Prostate gland (tissue), 2 donors: ENCODE results near the gene ZBTB7C. TPM values are rescaled to one million over a fixed set of nuclear protein-coding genes. Genes with fewer than 3 reads are reported as not detected.

Experiments
- DNase-seq: peaks from one replicate; pipeline ENCODE4 v3.0.0-alpha.2; 2019; ENCODE audit warnings: low spot score
- H3K27ac ChIP-seq, 2 donors: fragments of 200-600 bp; sonication (generic); 2 replicates each; pipeline ENCODE4 v1.5.1; 2017 to 2019
- H3K27me3 ChIP-seq: fragments of 200-600 bp; sonication (generic); replicated peaks from 2 replicates; pipeline ENCODE4 v1.5.1; 2019; ENCODE audit not compliant: insufficient read depth
- H3K36me3 ChIP-seq, 2 donors: fragments of 200-600 bp; sonication (generic); 1 replicate in 1 of 2; 2 replicates in 1 of 2; pipeline versions ENCODE4 v1.5.1 to v1.8.1; 2017 to 2019
- H3K4me1 ChIP-seq: fragments of 200-600 bp; sonication (generic); replicated peaks from 2 replicates; pipeline ENCODE4 v1.5.1; 2019
- H3K4me3 ChIP-seq, 2 donors: fragments of 200-600 bp; sonication (generic); 2 replicates each; pipeline ENCODE4 v1.5.1; 2017 to 2019
- H3K9me3 ChIP-seq: fragments of 200-600 bp; sonication (generic); 2 replicates; pipeline ENCODE4 v1.5.1; 2017
- CTCF ChIP-seq, 4 experiments: fragments of 200-600 bp in 2 of 4; fragments of 450-650 bp in 2 of 4; sonication (generic) in 2 of 4; IDR thresholded peaks; 1 replicate in 3 of 4; 2 replicates in 1 of 4; pipeline ENCODE4 v1.5.1; 2016 to 2019; ENCODE audit warnings: antibody characterized with exemption in 4 of 4, mild to moderate bottlenecking in 2 of 4, moderate library complexity in 2 of 4
- POLR2A ChIP-seq: fragments of 450-650 bp; IDR thresholded peaks from one replicate; pipeline ENCODE4 v1.6.1; 2016; ENCODE audit warnings: antibody characterized with exemption, mild to moderate bottlenecking
- POLR2AphosphoS5 ChIP-seq: sonication (generic); formaldehyde crosslinking; IDR thresholded peaks from one replicate; pipeline ENCODE4 v1.6.1; 2017; ENCODE audit warnings: antibody characterized with exemption
- WGBS: methylation state at CpG from one replicate; pipeline ENCODE4 v1.1.5; 2018; 5-methylcytosine and 5-hydroxymethylcytosine counted together
- intact Hi-C: fragments of 100-400 bp; cut with DNase I; formaldehyde crosslinking; loops from one replicate; pipeline ENCODE4 v1.14.2; 2022
- total RNA-seq, 2 donors: library from RNA; depleted of rRNA; stranded (reverse); fragments of >200 nt; gene quantifications; one replicate each; pipeline ENCODE4 v1.1.0, GENCODE V29; 2016

ZBTB7C gene
- total RNA-seq, 2 donors from 2014 or later, result 14.7 to 48.9 TPM

DNA sequence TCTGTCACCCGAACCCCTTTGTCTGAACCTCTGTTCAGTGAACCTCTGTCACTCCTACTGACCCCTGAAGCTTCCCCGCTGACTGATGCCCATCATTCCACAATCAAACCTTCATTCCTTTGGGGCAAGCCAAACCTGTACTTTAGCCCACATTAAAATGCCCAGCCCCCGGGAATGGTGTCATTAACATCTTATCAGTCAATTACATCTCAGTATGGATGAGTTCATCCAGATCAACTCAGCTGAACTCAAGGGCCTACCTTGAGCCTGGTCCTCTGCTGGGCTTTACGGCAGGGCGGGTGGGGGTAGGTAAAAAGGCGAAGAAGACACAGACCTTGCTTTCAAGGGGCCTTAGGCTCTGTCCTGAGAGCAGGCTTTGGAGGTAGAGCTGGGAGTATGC, 324.3 kb downstream of the ZBTB7C start:
- Histone ChIP-seq H3K36me3 (no peaks in the 10 kb centered on the region), H3K27ac (no peak overlapping the region), H3K27me3 (no peaks in the 10 kb centered on the region), H3K4me3 (no peak overlapping the region), H3K9me3 (no peaks in the 10 kb centered on the region), H3K4me1 (no peaks in the 10 kb centered on the region)
- WGBS, result 87% methylated on average over 6 of the region's 6 CpGs
- intact Hi-C loops, result no loop called here
- no peak for DNase-seq
- TF ChIP-seq CTCF (IDR thresholded peaks at IDR 0.05) (no peak), POLR2AphosphoS5 (no peak), POLR2A (no peak)

GRCh38 chr18:48084041-48084757, 325.0 kb downstream of the ZBTB7C start:
- TF ChIP-seq CTCF (IDR thresholded peaks at IDR 0.05) (no peak), POLR2AphosphoS5 (no peak), POLR2A (no peak)
- no peak for DNase-seq
- no peak overlapping the region for H3K4me3 ChIP-seq
- H3K27ac ChIP-seq, result no peak overlapping the region
- H3K36me3 ChIP-seq, result no peaks in the 10 kb centered on the region
- intact Hi-C loops, result no loop called here
- WGBS, result 89% methylated on average over 13 of the region's 13 CpGs
- no peaks in the 10 kb centered on the region for H3K27me3 ChIP-seq
- no peaks in the 10 kb centered on the region for H3K9me3 ChIP-seq
- H3K4me1 ChIP-seq, result no peaks in the 10 kb centered on the region

DNA sequence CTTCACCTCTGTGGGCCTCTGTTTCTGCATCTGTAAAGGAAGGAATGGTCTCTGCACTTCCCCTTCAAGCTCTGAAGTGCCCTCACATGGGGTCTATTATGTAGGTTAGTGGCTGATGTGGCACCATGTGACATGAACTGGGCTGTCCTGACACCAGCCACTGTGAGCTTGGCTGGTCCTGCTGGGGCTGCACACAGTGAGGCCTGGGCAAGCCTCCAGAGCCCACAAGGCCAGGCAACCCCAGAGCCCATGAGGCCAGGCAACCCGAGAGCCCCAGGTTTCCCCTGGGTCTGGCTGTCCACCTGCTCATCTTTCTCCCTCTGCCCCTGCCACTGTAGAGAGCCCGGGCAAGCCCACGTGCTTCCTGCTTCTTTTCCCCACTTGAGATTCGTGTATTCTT, 328.6 kb downstream of the ZBTB7C start:
- Histone ChIP-seq H3K9me3 (no peaks in the 10 kb centered on the region), H3K27ac (no peak overlapping the region), H3K4me1 (no peaks in the 10 kb centered on the region), H3K27me3 (no peaks in the 10 kb centered on the region), H3K4me3 (no peak overlapping the region), H3K36me3 (no peaks in the 10 kb centered on the region)
- WGBS, result 79% methylated on average over 4 of the region's 4 CpGs
- intact Hi-C loops, result no loop called here
- no peak for DNase-seq
- no peak for TF ChIP-seq CTCF (IDR thresholded peaks at IDR 0.05)
- TF ChIP-seq POLR2A, result no peak
- no peak for TF ChIP-seq POLR2AphosphoS5

DNA sequence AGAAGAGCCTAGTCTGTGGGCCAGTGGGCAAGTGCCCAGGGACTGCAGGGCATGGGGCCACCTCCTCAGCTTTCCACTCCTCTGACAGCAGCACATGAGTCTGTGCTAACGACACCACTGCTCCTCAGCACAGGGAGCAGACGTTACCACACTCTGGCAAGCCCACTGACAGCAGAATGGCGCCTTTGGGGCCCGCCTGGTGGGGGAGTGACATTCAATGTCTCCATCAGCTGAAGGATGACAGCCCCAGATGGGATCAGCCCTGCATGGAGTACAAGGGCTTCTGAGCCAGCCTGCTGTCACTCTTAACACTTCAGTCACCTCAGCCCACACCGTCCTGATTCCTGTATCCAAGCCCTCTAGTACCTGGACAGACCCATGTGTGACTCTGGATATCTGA, 329.3 kb downstream of the ZBTB7C start:
- H3K4me3 ChIP-seq, result no peak overlapping the region
- no peaks in the 10 kb centered on the region for H3K27me3 ChIP-seq
- DNase-seq, result no peak
- TF ChIP-seq POLR2AphosphoS5 (no peak), POLR2A (no peak), CTCF (IDR thresholded peaks at IDR 0.05) (no peak)
- intact Hi-C loops, result no loop called here
- no peak overlapping the region for H3K27ac ChIP-seq
- 87% methylated on average over 5 of the region's 5 CpGs for WGBS
- no peaks in the 10 kb centered on the region for H3K4me1 ChIP-seq
- no peaks in the 10 kb centered on the region for H3K36me3 ChIP-seq
- H3K9me3 ChIP-seq, result no peaks in the 10 kb centered on the region

DNA sequence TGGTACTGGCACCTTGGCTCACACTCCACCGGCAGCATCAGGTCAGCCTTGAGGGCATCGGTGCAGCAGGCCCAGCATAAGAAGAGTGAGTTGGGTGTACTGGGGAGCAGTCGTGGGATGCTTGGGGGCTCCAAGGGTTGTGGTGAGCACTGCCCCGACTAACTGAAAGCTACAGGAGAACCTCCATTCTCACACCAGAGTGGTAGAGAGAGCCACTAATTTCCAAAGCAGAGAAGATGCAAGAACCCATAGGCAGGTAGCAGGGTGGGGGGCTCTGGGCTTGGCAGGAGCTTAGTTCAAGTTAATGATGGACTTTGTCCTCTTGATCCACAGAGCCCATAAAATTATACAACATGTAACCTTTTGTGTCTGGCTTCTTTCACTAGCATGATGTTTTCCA, 330.7 kb downstream of the ZBTB7C start:
- H3K27ac ChIP-seq, result no peak overlapping the region
- no peak overlapping the region for H3K4me3 ChIP-seq
- DNase-seq, result no peak
- TF ChIP-seq POLR2A (no peak), CTCF (IDR thresholded peaks at IDR 0.05) (no peak), POLR2AphosphoS5 (no peak)
- WGBS, result 96% methylated on average over 4 of the region's 4 CpGs
- intact Hi-C loops, result no loop called here
- H3K9me3 ChIP-seq, result no peaks in the 10 kb centered on the region
- H3K4me1 ChIP-seq, result no peaks in the 10 kb centered on the region
- no peaks in the 10 kb centered on the region for H3K36me3 ChIP-seq
- no peaks in the 10 kb centered on the region for H3K27me3 ChIP-seq
